Activated CD4-positive, alpha-beta T cell treated with anti-CD3 and anti-CD28 coated beads for 36 hours (primary cell): ENCODE results near the gene TRIM65. TPM values are rescaled to one million over a fixed set of nuclear protein-coding genes. Genes with fewer than 3 reads are reported as not detected.
A peak's percentile ranks its signal among the peaks of the same experiment; 100 is the strongest.

Experiments
- ATAC-seq: fragments of 200-7000 bp; cut with Tn5 transposase; one replicate; pipeline ENCODE4 v1.10.0; 2021; ENCODE audit warnings: mild to moderate bottlenecking, moderate library complexity
- CTCF ChIA-PET: fragments of 350-600 bp; sonication (Branson Sonifier 250); formaldehyde crosslinking; loops from one replicate; lab custom pipeline; 2021; ENCODE audit warnings: antibody characterized with exemption; lab: Charles Lee
- POLR2A ChIA-PET: fragments of 350-600 bp; sonication (Branson Sonifier 250); formaldehyde crosslinking; loops from one replicate; lab custom pipeline; 2021; ENCODE audit warnings: antibody characterized with exemption, inconsistent platforms; lab: Charles Lee
- DNase-seq: peaks from one replicate; pipeline ENCODE4 v3.0.0-alpha.2; 2020
- H3K27ac Mint-ChIP-seq: one replicate; pipeline ENCODE4 v1.8.0; 2021; ENCODE audit warnings: mixed read lengths
- H3K27me3 Mint-ChIP-seq: one replicate; pipeline ENCODE4 v1.8.0; 2021; ENCODE audit warnings: mixed read lengths
- H3K36me3 Mint-ChIP-seq: one replicate; pipeline ENCODE4 v1.8.0; 2021; ENCODE audit warnings: low read depth, mixed read lengths
- H3K4me1 Mint-ChIP-seq: one replicate; pipeline ENCODE4 v1.8.0; 2021; ENCODE audit warnings: mixed read lengths
- H3K4me3 Mint-ChIP-seq: one replicate; pipeline ENCODE4 v1.8.0; 2021; ENCODE audit warnings: mild to moderate bottlenecking, moderate library complexity, mixed read lengths
- H3K9me3 Mint-ChIP-seq: one replicate; pipeline ENCODE4 v1.8.0; 2021; ENCODE audit warnings: low read depth, mixed read lengths
- intact Hi-C, 2 experiments: fragments of 100-400 bp; cut with DNase I in 1 of 2; cut with micrococcal nuclease in 1 of 2; formaldehyde crosslinking; loops; one replicate each; pipeline versions ENCODE4 v1.14.2 to v1.15.1; 2022 to 2024; cut with DNase I, micrococcal nuclease
- total RNA-seq, 2 experiments: library from RNA; stranded (reverse); gene quantifications; one replicate each; pipeline ENCODE4 v1.2.3, GENCODE V29; 2021

TRIM65 gene, protein sequence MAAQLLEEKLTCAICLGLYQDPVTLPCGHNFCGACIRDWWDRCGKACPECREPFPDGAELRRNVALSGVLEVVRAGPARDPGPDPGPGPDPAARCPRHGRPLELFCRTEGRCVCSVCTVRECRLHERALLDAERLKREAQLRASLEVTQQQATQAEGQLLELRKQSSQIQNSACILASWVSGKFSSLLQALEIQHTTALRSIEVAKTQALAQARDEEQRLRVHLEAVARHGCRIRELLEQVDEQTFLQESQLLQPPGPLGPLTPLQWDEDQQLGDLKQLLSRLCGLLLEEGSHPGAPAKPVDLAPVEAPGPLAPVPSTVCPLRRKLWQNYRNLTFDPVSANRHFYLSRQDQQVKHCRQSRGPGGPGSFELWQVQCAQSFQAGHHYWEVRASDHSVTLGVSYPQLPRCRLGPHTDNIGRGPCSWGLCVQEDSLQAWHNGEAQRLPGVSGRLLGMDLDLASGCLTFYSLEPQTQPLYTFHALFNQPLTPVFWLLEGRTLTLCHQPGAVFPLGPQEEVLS
- total RNA-seq = 10 to 100 TPM; 28.9 to 31.9 TPM

DNA sequence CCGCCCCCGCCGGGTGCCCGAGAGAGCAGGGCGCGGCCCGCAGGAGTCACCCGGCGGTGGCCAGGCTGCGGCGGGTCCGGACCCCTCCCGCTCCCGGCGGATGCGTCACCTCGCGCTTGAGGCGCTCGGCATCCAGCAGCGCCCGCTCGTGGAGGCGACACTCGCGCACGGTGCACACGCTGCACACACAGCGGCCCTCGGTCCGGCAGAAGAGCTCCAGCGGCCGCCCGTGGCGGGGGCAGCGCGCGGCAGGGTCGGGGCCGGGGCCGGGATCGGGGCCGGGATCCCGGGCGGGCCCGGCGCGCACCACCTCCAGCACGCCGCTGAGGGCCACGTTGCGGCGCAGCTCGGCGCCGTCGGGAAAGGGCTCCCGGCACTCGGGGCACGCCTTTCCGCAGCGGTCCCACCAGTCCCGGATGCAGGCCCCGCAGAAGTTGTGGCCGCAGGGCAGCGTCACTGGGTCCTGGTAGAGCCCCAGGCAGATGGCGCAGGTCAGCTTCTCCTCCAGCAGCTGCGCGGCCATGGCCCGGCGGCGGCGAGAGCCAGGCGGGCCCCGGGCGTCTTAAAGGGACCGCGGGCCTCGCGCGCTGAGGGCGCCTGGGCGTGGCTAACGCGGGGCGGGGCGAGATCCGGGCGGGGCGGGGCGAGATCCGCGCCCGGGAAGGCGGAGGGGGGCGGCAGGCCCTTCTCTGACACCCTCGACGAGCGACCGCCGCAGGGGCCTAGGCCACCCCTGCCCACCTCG, at the start of gene TRIM65:
TRIM65 (minus strand) TSS at position 537 of the 745 bp plus-strand sequence; CDS start at position 523, 14 bp downstream.
- H3K4me3 Mint-ChIP-seq = peak within 1 kb of the TSS; percentile 84
- no peaks in the 10 kb centered on the region for H3K9me3 Mint-ChIP-seq
- CTCF ChIA-PET = interaction anchor here (0.7 to 3.6 kb wide), 15 partner anchors 8 to 144 kb away, joined by 3 to 17 read pairs (median 5); partner anchors contain the start of genes MRPL38, TRIM47 and WBP2
- H3K27me3 Mint-ChIP-seq = no peaks in the 10 kb centered on the region
- DNase-seq = peak; percentile 86
- peak; percentile 85 for ATAC-seq
- POLR2A ChIA-PET = interaction anchor here (0.6 kb wide), 1 partner anchor 32 kb away, joined by 3 read pairs; no protein-coding TSS in a partner anchor
- peaks cover 19% of the 10 kb centered on the region for H3K4me1 Mint-ChIP-seq
- intact Hi-C loops = loop anchor here (1.0 to 2.0 kb wide), 10 partner anchors 8 to 488 kb away; partner anchors contain the start of genes ACOX1 (in 1 of the 2), FBF1 (in 1 of the 2), GALK1 (in 1 of the 2) and MRPL38 (in 1 of the 2)
- H3K27ac Mint-ChIP-seq = peak within 1 kb of the TSS; percentile 72
- peaks cover 16% of the 10 kb centered on the region for H3K36me3 Mint-ChIP-seq

DNA sequence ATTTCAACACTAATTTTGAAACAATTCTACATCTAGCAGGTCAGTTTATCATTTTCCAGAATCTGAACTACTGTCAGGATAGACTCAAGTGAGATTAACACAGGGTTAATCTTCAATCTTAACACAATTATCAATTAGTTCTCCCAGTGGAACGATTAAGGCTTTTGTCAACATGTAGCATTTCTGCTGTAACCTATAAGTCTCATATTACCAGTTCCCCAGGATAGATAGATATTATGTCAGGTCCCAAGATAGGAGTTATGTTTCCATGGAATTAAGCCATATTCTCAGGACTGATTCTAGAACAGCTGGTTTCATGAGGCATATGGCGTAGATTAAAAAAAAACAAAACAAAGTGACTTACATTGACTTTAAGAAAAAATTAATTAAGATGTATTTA, 48.5 kb upstream of the TRIM65 start:
- Mint-ChIP-seq H3K27ac (no peak overlapping the region), H3K4me3 (no peak overlapping the region), H3K36me3 (peaks cover 6% of the 10 kb centered on the region), H3K27me3 (no peaks in the 10 kb centered on the region), H3K4me1 (peaks cover 11% of the 10 kb centered on the region), H3K9me3 (no peaks in the 10 kb centered on the region)
- intact Hi-C loops = no loop called here
- ChIA-PET POLR2A (no interaction called here), CTCF (interaction anchor here (0.6 to 1.1 kb wide), 2 partner anchors 9 to 39 kb away, joined by 3 read pairs; no protein-coding TSS in a partner anchor)
- no peak for ATAC-seq
- no peak for DNase-seq

DNA sequence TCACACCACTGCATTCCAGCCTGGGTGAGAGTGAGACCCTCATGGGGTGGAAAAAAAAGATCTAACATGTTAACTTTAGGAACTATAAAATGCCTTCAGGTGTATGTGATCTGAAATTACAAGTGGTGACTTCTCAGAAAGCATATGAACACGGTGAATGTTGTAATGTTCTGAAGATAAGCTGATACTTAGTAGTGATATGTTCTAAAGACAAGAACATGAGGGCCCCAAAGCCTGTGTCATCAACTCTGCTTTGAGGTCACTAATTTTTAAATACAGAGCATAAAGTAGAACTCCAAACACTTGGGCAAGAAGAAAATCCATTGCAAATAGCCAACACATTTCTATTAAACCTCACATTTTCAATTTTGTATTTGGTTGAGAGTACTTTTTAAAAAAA, 46.7 kb upstream of the TRIM65 start:
- ChIA-PET CTCF (interaction anchor here (0.5 kb wide), 1 partner anchor 437 kb away, joined by 3 read pairs; no protein-coding TSS in a partner anchor), POLR2A (interaction anchor here (0.7 kb wide), 1 partner anchor 170 kb away, joined by 5 read pairs; no protein-coding TSS in a partner anchor)
- no peak overlapping the region for H3K27ac Mint-ChIP-seq
- intact Hi-C loops = no loop called here
- DNase-seq (no peak), ATAC-seq (no peak)
- no peaks in the 10 kb centered on the region for H3K9me3 Mint-ChIP-seq
- peaks cover 2% of the 10 kb centered on the region for H3K36me3 Mint-ChIP-seq
- no peaks in the 10 kb centered on the region for H3K27me3 Mint-ChIP-seq
- H3K4me3 Mint-ChIP-seq = no peak overlapping the region
- peaks cover 13% of the 10 kb centered on the region for H3K4me1 Mint-ChIP-seq

DNA sequence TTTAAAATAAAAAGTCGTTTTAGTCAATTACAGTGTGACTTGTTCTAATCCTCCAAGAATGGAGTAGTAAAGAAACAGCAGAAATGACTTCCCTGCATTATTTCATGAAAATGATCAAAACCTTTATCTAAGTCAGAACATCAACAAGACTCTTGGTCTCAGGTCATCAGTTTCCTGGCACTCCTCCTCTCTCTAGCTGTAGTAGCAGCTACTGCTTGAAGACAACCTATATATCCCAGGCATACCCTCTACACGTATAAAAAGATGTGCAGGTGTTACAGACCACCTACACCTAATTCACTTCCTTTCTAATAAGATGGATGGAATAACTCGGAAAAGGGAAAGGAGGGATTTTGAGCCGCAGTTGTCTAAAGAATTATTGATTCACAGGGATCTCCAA, 45.7 kb upstream of the TRIM65 start:
- ChIA-PET POLR2A (interaction anchor here (0.6 kb wide), 1 partner anchor 112 kb away, joined by 3 read pairs; no protein-coding TSS in a partner anchor), CTCF (interaction anchor here (1.1 kb wide), 1 partner anchor 12 kb away, joined by 6 read pairs; no protein-coding TSS in a partner anchor)
- intact Hi-C loops = no loop called here
- H3K27me3 Mint-ChIP-seq = no peaks in the 10 kb centered on the region
- H3K4me3 Mint-ChIP-seq = no peak overlapping the region
- H3K27ac Mint-ChIP-seq = no peak overlapping the region
- DNase-seq (no peak), ATAC-seq (no peak)
- H3K4me1 Mint-ChIP-seq = peaks cover 13% of the 10 kb centered on the region
- H3K36me3 Mint-ChIP-seq = peaks cover 2% of the 10 kb centered on the region
- H3K9me3 Mint-ChIP-seq = no peaks in the 10 kb centered on the region

DNA sequence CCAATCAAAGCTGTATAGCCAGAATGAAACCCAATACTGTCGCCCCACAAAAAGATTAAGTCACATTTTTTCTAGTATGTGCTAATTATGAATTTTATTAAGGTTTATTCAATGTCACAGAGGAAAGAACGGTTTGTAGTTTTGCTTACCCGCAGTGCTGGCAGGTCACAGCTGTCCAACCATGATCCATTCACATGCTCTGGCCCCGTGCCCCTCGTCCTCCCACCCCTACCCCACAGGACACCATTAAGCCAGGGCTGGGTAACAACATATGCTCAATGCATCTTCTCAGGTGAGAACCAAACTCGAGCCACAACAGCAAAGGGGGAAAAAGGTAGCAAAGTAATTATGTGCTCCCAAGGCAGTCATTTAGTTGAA, 44.7 kb upstream of the TRIM65 start:
- Mint-ChIP-seq H3K4me3 (peak overlapping the region; percentile 92), H3K9me3 (no peaks in the 10 kb centered on the region), H3K4me1 (peaks cover 13% of the 10 kb centered on the region), H3K27ac (peak overlapping the region; percentile 74), H3K36me3 (no peaks in the 10 kb centered on the region), H3K27me3 (no peaks in the 10 kb centered on the region)
- POLR2A ChIA-PET = interaction anchor here (0.6 to 1.0 kb wide), 2 partner anchors 78 to 165 kb away, joined by 4 to 5 read pairs; no protein-coding TSS in a partner anchor
- ATAC-seq = no peak
- DNase-seq = no peak
- intact Hi-C loops = loop anchor here (1.0 to 2.0 kb wide), 8 partner anchors 36 to 615 kb away; partner anchors contain the start of genes ACOX1 (in 2 of the 2), TEN1 (in 2 of the 2), TRIM65 (in 1 of the 2) and UNK (in 1 of the 2)
- CTCF ChIA-PET = interaction anchor here (0.5 to 1.6 kb wide), 8 partner anchors 12 to 736 kb away, joined by 3 to 5 read pairs (median 3); partner anchors contain the start of gene CDK3

DNA sequence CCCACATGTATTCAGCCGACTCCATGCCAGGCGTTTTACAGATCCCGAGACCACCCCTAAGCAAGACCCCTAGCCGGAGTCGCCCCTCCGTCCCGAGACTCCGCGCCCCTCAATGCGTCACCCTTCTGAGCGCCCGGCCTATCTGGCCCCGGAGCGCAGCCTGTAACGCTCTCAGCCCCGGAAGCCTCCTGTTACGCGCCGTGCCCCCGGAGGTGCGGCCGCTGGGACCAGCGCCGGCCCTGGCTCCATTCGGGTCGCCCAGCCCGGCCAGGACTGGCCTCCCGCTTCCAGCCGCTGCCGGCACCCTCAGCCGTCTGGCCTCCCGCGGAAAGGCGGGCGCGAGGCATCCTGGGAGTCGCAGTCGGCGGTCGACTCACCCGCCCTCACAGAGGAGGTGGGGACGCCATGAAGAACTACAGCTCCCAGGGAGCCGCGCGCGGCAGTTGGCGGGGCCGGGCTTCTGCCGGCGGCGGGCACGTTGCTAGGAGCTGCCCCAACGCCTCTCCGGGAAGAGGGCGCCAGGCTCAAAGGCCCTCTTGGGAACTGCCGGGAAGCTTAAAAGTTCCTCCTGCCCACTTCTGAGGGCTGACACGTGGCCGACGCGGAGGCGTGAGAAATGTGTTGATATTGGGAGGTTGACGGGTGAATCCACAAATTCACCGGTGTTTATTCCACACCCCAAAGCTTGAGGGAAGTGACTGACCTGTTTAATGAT, 44.1 kb upstream of the TRIM65 start, which contains the start of gene FBF1:
FBF1 (minus strand) TSS at position 316 of the 715 bp plus-strand sequence. CDS start 2,893 bp downstream, outside the sequence.
- Mint-ChIP-seq H3K4me1 (peaks cover 13% of the 10 kb centered on the region), H3K27ac (peak within 1 kb of the TSS; percentile 82), H3K36me3 (no peaks in the 10 kb centered on the region), H3K9me3 (no peaks in the 10 kb centered on the region), H3K27me3 (no peaks in the 10 kb centered on the region), H3K4me3 (peak within 1 kb of the TSS; percentile 92)
- ATAC-seq (peak; percentile 100), DNase-seq (peak; percentile 94)
- intact Hi-C loops = loop anchor here (1.0 to 2.0 kb wide), 8 partner anchors 36 to 616 kb away; partner anchors contain the start of genes ACOX1 (in 2 of the 2), TEN1 (in 2 of the 2), TRIM65 (in 1 of the 2) and UNK (in 1 of the 2)
- CTCF ChIA-PET = interaction anchor here (0.5 to 1.7 kb wide), 9 partner anchors 12 to 736 kb away, joined by 3 to 5 read pairs (median 3); partner anchors contain the start of gene CDK3
- POLR2A ChIA-PET = interaction anchor here (0.6 to 1.0 kb wide), 2 partner anchors 79 to 166 kb away, joined by 4 to 5 read pairs; no protein-coding TSS in a partner anchor

DNA sequence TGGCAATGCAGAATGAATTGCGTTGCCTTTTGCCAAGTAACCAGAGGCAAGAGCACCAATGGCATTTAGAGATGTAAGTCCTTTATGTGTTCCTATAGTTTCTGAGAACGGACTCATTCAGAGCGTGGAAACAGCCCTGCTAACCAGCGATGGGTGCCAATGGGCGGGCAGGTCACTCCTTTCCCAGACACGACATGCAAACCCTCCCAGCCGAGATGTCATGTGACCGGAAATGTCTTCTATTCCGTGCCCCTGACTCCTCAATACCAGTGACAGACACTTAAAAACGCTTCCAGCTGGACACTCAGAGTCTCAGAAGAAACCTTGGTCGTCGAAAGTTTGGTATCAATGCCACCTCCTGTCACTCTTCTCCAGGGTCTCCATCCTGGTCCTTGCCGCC, 40.9 kb upstream of the TRIM65 start:
- Mint-ChIP-seq H3K4me1 (peaks cover 13% of the 10 kb centered on the region), H3K4me3 (no peak overlapping the region), H3K27me3 (no peaks in the 10 kb centered on the region), H3K36me3 (peaks cover 3% of the 10 kb centered on the region), H3K9me3 (no peaks in the 10 kb centered on the region), H3K27ac (no peak overlapping the region)
- POLR2A ChIA-PET = no interaction called here
- CTCF ChIA-PET = interaction anchor here (1.0 kb wide), 1 partner anchor 10 kb away, joined by 3 read pairs; no protein-coding TSS in a partner anchor
- DNase-seq (no peak), ATAC-seq (no peak)
- intact Hi-C loops = no loop called here

DNA sequence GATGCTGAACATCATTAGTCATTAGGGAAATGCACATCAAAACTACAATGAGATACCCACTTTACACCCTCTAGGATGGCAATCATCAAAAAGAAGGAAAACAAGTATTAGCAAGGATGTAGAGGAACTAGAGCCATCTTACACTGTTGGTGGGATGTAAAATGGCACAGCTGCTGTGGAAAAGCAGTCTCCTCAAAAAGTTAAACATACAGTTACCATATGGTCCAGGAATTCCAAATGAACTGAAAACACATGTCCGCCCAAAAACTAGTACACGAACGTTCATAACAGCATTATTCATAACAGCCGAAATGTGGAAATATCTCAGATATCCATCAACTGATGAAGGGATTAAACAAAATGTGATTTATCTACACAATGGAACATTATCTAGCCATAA, 37.1 kb upstream of the TRIM65 start:
- no peaks in the 10 kb centered on the region for H3K9me3 Mint-ChIP-seq
- ChIA-PET CTCF (interaction anchor here (0.7 to 1.5 kb wide), 4 partner anchors 37 to 72 kb away, joined by 3 to 6 read pairs (median 3); partner anchors contain the start of genes CDK3 and TRIM65), POLR2A (no interaction called here)
- no peaks in the 10 kb centered on the region for H3K4me1 Mint-ChIP-seq
- no peak for ATAC-seq
- H3K27me3 Mint-ChIP-seq = no peaks in the 10 kb centered on the region
- H3K27ac Mint-ChIP-seq = no peak overlapping the region
- peaks cover 7% of the 10 kb centered on the region for H3K36me3 Mint-ChIP-seq
- intact Hi-C loops = no loop called here
- H3K4me3 Mint-ChIP-seq = no peak overlapping the region
- DNase-seq = no peak

DNA sequence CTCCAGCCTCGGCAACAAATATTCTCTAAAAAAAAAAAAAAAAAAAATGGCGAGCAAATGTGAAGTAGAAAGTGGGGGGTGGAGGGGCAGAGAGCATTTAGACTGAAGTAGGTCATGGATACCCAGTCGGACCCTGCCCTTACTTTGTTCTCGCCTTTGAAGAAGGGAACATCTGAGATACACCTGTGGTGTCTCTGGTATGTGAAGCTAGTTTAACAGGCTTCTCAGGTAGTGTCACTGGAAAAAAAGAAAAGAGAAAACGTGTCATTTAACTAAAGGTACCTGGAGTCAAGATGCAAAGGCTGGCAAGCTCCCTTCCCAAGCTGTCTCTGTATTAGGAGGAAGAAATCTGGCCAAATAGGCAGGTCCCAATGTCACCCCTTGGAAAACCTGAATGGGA, 36.1 kb upstream of the TRIM65 start:
- Mint-ChIP-seq H3K27ac (no peak overlapping the region), H3K9me3 (no peaks in the 10 kb centered on the region), H3K4me1 (no peaks in the 10 kb centered on the region), H3K36me3 (peaks cover 7% of the 10 kb centered on the region), H3K4me3 (no peak overlapping the region), H3K27me3 (no peaks in the 10 kb centered on the region)
- ChIA-PET CTCF (interaction anchor here (0.9 to 1.5 kb wide), 2 partner anchors 64 to 67 kb away, joined by 3 read pairs; partner anchors contain the start of gene CDK3), POLR2A (interaction anchor here (0.6 kb wide), 1 partner anchor 71 kb away, joined by 4 read pairs; no protein-coding TSS in a partner anchor)
- intact Hi-C loops = no loop called here
- no peak for ATAC-seq
- DNase-seq = no peak

DNA sequence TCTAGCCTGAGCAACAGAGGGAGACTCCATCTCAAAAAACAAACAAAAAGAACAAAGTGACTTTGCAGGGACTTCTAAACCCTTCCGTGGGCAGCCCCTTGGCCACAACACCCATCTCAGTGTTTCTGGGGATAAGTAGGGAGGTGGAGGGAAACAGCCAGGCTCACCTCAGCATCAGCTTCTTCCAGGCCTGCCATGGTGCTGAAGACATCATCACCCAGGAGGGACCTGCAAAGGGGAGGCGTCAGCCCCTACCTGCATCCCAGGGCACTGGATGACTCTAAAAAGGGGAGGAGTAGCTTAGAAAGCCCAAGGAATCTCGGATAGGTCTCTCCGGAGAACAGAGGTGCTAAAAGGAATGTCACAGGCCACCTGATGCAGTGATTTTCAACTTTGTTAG, 34.3 kb upstream of the TRIM65 start:
- ATAC-seq (no peak), DNase-seq (no peak)
- CTCF ChIA-PET = no interaction called here
- Mint-ChIP-seq H3K9me3 (no peaks in the 10 kb centered on the region), H3K36me3 (peaks cover 15% of the 10 kb centered on the region), H3K4me3 (no peak overlapping the region), H3K27me3 (no peaks in the 10 kb centered on the region), H3K27ac (no peak overlapping the region), H3K4me1 (no peaks in the 10 kb centered on the region)
- POLR2A ChIA-PET = no interaction called here
- intact Hi-C loops = no loop called here
